Keratinocyte (primary cell): ENCODE results near the gene JAG2.

ENCODE experiments used
- EZH2 ChIP-seq: IDR thresholded peaks from one replicate; pipeline ENCODE4 v1.6.1; 2012; ENCODE audit warnings: inconsistent platforms, mild to moderate bottlenecking, low read length, moderate library complexity
- TF ChIP-seq, protein P1 (sequence below), 3 experiments: IDR thresholded peaks in 1 of 3; conservative IDR thresholded peaks in 1 of 3; optimal IDR thresholded peaks in 1 of 3; 2 replicates in 2 of 3; 3 replicates in 1 of 3; pipeline versions ENCODE3 to v1.5.1; 2011; ENCODE audit warnings: low read length in 3 of 3, mild to moderate bottlenecking in 3 of 3, moderate library complexity in 2 of 3, control low read depth in 1 of 3, inconsistent platforms in 1 of 3; ENCODE audit not compliant: insufficient read depth in 2 of 3; ENCODE audit errors: extremely low read depth in 1 of 3

DNA sequence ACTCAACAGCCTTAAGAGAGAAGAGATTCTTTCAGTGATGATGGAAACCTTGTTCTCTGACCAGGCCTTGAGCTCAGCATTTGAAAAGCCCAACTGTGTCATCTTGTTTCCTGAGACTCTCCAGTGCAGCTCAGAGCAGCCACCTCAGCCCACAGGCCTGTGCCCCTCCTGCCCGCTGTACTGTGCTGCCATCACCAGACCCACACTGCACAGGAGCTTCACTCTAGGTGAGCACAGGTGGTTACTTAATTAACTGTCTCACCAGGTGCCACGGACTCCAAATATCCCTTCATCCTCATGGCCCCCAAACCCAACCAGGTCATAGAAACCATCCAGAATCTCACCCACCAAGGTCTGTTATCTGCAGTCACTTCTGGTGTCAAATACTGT lies 51.3 kb downstream of the JAG2 start:
- TF ChIP-seq, protein P1, sequence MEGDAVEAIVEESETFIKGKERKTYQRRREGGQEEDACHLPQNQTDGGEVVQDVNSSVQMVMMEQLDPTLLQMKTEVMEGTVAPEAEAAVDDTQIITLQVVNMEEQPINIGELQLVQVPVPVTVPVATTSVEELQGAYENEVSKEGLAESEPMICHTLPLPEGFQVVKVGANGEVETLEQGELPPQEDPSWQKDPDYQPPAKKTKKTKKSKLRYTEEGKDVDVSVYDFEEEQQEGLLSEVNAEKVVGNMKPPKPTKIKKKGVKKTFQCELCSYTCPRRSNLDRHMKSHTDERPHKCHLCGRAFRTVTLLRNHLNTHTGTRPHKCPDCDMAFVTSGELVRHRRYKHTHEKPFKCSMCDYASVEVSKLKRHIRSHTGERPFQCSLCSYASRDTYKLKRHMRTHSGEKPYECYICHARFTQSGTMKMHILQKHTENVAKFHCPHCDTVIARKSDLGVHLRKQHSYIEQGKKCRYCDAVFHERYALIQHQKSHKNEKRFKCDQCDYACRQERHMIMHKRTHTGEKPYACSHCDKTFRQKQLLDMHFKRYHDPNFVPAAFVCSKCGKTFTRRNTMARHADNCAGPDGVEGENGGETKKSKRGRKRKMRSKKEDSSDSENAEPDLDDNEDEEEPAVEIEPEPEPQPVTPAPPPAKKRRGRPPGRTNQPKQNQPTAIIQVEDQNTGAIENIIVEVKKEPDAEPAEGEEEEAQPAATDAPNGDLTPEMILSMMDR (optimal IDR thresholded peaks at IDR 0.05 in 1 of 3, IDR thresholded peaks at IDR 0.05 in 1 of 3, conservative IDR thresholded peaks at IDR 0.05 in 1 of 3; ENCODE audit: extremely low read depth in 1 of 3, insufficient read depth in 2 of 3, low read length in 3 of 3): no peak
- no peak for TF ChIP-seq EZH2
